Fibroblast of mammary gland (primary cell): ENCODE data around the gene KIFAP3.

ENCODE experiments used
- DNase-seq: peaks from one replicate; pipeline ENCODE4 v3.0.0-alpha.2; 2010; ENCODE audit warnings: low read depth
- H3K4me3 ChIP-seq: 2 replicates; pipeline ENCODE4 v1.5.1; 2011; ENCODE audit warnings: low read depth, mild to moderate bottlenecking, low read length, moderate library complexity; ENCODE audit not compliant: control insufficient read depth
- CTCF ChIP-seq: conservative IDR thresholded peaks from 2 replicates; pipeline ENCODE4 v1.5.1; 2011; ENCODE audit warnings: low read depth, low read length, inconsistent platforms; ENCODE audit not compliant: control insufficient read depth, insufficient read depth

The KIFAP3 gene

DNA sequence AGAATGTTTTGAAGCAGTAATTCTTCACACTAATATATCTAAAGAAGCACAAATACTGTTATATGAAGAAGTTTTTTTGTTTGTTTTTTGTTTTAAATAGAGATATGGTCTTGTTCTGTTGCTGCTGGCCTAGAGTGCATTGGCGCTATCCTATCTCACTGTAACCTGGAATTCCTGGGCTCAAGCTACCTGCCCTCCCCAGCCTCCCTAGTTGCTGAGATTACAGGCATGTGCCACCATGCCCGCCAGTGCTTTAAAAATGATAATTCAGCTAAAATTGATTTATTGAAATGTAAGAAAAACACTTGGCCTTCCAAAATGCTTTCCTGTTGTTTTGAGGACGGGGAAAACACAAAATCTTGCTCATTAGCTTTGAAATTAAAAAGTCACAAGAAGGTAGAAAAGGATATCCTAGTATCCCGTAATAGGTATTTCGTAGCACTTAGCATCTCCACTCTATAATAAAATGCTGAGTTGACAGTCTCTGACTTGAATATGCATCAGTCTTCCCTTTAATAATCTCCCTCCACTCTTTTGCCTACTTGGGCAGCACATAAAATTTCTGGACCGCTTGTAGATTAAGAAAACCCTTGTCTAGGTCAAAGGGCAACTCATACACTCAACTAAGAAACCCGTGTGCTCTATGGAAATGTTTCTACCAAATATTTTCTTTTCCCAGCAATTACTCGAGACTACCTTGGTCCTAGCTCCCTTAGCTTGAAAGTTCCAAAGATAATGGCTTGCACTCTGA is 182.1 kb downstream of the KIFAP3 start:
- no peak for DNase-seq
- no peak for TF ChIP-seq CTCF
- peak overlapping the region; percentile 86 for H3K4me3 ChIP-seq

- no peak overlapping the region for H3K4me3 ChIP-seq
- no peak for DNase-seq
- no peak for TF ChIP-seq CTCF
Observed at GRCh38 chr1:169891539-169891885, 183.0 kb downstream of the KIFAP3 start.

DNA sequence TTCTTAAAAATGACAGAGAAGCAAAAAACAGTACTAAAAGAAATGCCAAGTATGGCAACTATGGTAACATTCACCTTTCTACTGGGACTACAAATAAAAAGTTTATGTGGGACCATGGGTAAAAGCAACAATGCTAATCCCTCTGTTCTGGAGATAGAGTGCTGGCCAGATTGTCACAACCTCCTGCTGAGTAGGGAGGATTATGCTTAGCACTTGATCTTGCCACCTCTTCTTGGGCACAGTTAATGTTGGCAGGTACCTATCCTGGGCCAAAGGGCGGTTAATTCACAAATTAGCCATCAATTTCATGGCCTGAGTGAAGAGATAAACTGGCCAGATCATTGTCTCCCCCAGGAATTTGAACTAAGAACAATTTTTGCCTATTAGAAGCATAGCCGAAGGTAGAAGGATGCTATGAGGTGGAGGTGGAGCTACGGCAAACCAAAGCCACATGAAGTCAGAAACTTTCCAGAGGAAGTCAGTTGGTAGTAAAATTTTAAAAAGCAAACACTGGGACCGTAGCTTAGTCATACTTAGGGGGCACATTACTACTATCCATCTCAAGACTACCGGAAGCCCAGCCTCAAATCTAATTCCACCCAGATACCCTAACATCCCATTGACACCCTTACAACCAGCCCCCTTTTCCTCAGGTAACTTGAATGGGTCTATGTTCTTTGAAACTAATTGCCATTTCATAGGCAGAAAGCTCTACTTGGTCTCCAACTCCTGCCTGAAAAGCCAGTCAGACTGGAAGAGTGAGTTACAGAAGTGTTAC is 183.5 kb downstream of the KIFAP3 start:
- no peak for TF ChIP-seq CTCF
- no peak for DNase-seq
- H3K4me3 ChIP-seq, result no peak overlapping the region

DNA sequence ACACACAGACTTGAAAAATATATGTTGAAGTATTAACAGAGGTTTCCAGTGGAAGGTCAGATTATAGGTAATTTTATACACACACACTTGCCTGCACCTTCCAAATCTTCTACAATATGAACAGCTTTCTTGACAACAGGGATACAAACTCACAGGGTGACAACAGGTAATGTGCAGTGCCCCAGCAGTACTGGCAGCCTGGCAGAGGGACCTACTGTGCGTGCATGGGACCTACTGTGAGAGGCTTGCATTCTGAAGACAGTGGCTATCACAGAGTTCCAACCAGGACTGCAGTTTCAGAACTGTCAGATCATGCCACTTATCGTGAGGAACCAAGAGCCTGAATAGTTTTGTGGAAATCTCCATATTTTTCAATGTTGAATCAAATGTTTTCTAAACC is 184.6 kb downstream of the KIFAP3 start:
- no peak for TF ChIP-seq CTCF
- no peak overlapping the region for H3K4me3 ChIP-seq
- no peak for DNase-seq

DNA sequence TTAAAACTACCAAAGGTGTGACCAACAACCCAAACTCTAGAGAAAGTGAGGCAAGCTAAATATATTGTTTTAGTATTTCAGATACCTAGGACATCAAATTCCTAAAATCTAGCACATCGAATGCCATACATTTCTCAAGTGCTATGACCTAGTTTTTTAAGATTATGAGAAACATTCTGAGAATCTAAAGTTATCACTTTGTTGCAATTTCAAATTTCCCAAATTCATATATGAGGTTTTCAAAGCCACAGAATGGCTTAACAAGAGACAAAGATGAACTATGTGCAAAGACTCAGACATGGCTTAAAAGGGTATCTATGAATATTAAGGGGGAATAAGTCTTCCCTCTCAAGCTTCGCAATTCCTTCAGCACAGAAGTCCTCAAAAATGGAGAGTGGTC is 187.6 kb downstream of the KIFAP3 start:
- H3K4me3 ChIP-seq, result no peak overlapping the region
- TF ChIP-seq CTCF, result no peak
- DNase-seq, result no peak

DNA sequence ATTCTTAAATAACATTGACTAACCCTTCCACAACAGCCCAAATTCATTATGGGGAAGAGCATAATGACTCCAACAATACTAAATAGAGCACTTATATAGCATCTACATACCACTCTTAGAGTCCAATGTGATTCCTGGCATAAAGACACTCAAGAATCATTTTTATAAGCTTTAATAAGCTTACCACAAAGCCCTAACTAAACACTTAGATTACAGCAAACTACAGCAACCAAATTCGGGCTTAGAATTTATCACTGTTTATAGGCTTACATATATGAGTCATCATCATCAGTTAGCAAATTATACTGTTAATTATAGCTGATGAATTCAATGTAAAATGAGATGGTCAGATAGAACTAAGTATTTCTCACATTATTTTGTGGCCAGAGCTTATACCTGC is 188.1 kb downstream of the KIFAP3 start:
- H3K4me3 ChIP-seq, result no peak overlapping the region
- TF ChIP-seq CTCF, result no peak
- no peak for DNase-seq
